HEK293 (cell line): ENCODE measurements around the gene TMEM273.

Experiments used
- CTCF ChIA-PET: fragments of 350-600 bp; formaldehyde crosslinking; extraction: SDS; loops from one replicate; lab custom pipeline; 2021; ENCODE audit warnings: antibody characterized with exemption; lab: Yijun Ruan, JAX
- POLR2A ChIA-PET: fragments of 300-600 bp; formaldehyde crosslinking; extraction: SDS; loops from one replicate; lab custom pipeline; 2020; ENCODE audit warnings: antibody characterized with exemption, inconsistent platforms; lab: Yijun Ruan, JAX
- H3K27ac ChIP-seq: fragments of 200-500 bp; sonication (Bioruptor generic); 2 replicates; pipeline ENCODE4 v1.5.1; 2014; ENCODE audit warnings: low read depth, low read length, control low read depth, inconsistent platforms; ENCODE audit errors: extremely low read depth
- H3K36me3 ChIP-seq, 2 experiments: fragments of 200-500 bp in 1 of 2; sonication (Bioruptor generic) in 1 of 2; 1 replicate in 1 of 2; 2 replicates in 1 of 2; pipeline ENCODE4 v1.5.1; 2014 to 2017; ENCODE audit warnings: inconsistent platforms in 2 of 2, low read length in 2 of 2; ENCODE audit not compliant: control insufficient read depth in 2 of 2, insufficient read depth in 1 of 2
- H3K4me1 ChIP-seq: fragments of 200-500 bp; sonication (Bioruptor generic); 2 replicates; pipeline ENCODE4 v1.5.1; 2014; ENCODE audit warnings: mild to moderate bottlenecking, low read length, inconsistent platforms; ENCODE audit not compliant: control insufficient read depth, insufficient read depth
- H3K4me3 ChIP-seq: 2 replicates; pipeline ENCODE4 v1.5.1; 2011; ENCODE audit warnings: low read depth, mild to moderate bottlenecking, control low read depth, low read length, moderate library complexity
- H3K9me3 ChIP-seq: fragments of 200-500 bp; sonication (Bioruptor generic); 2 replicates; pipeline ENCODE4 v1.5.1; 2014; ENCODE audit warnings: low read depth, low read length, inconsistent platforms; ENCODE audit not compliant: control insufficient read depth, insufficient read depth
- FEZF1 ChIP-seq: fragments of 450-650 bp; formaldehyde crosslinking; IDR thresholded peaks from 2 replicates; pipeline ENCODE4 v1.5.1; 2016; ENCODE audit warnings: missing biosample characterization, missing genetic modification characterization
- GLI4 ChIP-seq: fragments of 450-650 bp; formaldehyde crosslinking; IDR thresholded peaks from 2 replicates; pipeline ENCODE4 v1.5.1; 2016; ENCODE audit warnings: missing biosample characterization, missing genetic modification characterization
- GLIS1 ChIP-seq: fragments of 450-650 bp; formaldehyde crosslinking; IDR thresholded peaks from 2 replicates; pipeline ENCODE4 v1.5.1; 2016; ENCODE audit warnings: missing biosample characterization, missing genetic modification characterization
- KLF16 ChIP-seq: fragments of 450-650 bp; formaldehyde crosslinking; IDR thresholded peaks from 2 replicates; pipeline ENCODE4 v1.5.1; 2017; ENCODE audit warnings: missing biosample characterization, missing genetic modification characterization
- KLF7 ChIP-seq: fragments of 450-650 bp; formaldehyde crosslinking; IDR thresholded peaks from 2 replicates; pipeline ENCODE4 v1.5.1; 2016; ENCODE audit warnings: missing biosample characterization, missing genetic modification characterization, borderline replicate concordance
- PRDM1 ChIP-seq: fragments of 450-650 bp; formaldehyde crosslinking; IDR thresholded peaks from 2 replicates; pipeline ENCODE4; 2016; ENCODE audit warnings: missing biosample characterization, missing genetic modification characterization
- PRDM6 ChIP-seq: fragments of 450-650 bp; formaldehyde crosslinking; IDR thresholded peaks from 2 replicates; pipeline ENCODE4 v1.5.1; 2017; ENCODE audit warnings: missing biosample characterization, missing genetic modification characterization
- SETDB1 ChIP-seq: IDR thresholded peaks from one replicate; pipeline ENCODE4 v1.6.1; 2017; ENCODE audit warnings: mild to moderate bottlenecking, low read length, moderate library complexity, mixed read lengths; ENCODE audit not compliant: insufficient read length
- SP3 ChIP-seq: fragments of 450-650 bp; formaldehyde crosslinking; IDR thresholded peaks from 2 replicates; pipeline ENCODE4 v1.5.1; 2016; ENCODE audit warnings: missing biosample characterization, missing genetic modification characterization
- TRIM28 ChIP-seq: IDR thresholded peaks from 2 replicates; pipeline ENCODE4 v1.6.1; 2011; ENCODE audit warnings: low read length, control low read depth, borderline replicate concordance
- YY1 ChIP-seq: fragments of 450-650 bp; formaldehyde crosslinking; IDR thresholded peaks from 2 replicates; pipeline ENCODE4 v1.5.1; 2018; ENCODE audit warnings: missing biosample characterization, missing genetic modification characterization
- ZBTB17 ChIP-seq: fragments of 450-650 bp; formaldehyde crosslinking; IDR thresholded peaks from 2 replicates; pipeline ENCODE4 v1.5.1; 2016; ENCODE audit warnings: missing biosample characterization, missing genetic modification characterization
- ZBTB6 ChIP-seq: fragments of 450-650 bp; formaldehyde crosslinking; IDR thresholded peaks from 2 replicates; pipeline ENCODE4 v1.5.1; 2017; ENCODE audit warnings: missing biosample characterization, missing genetic modification characterization
- ZIC2 ChIP-seq: fragments of 450-650 bp; formaldehyde crosslinking; IDR thresholded peaks from 2 replicates; pipeline ENCODE4 v1.5.1; 2016; ENCODE audit warnings: missing biosample characterization, missing genetic modification characterization
- ZNF112 ChIP-seq: fragments of 450-650 bp; formaldehyde crosslinking; IDR thresholded peaks from 2 replicates; pipeline ENCODE4 v1.5.0; 2017; ENCODE audit warnings: missing biosample characterization, missing genetic modification characterization
- ZNF335 ChIP-seq: fragments of 450-650 bp; formaldehyde crosslinking; conservative IDR thresholded peaks from 2 replicates; pipeline ENCODE4 v1.5.1; 2016; ENCODE audit warnings: missing biosample characterization, missing genetic modification characterization
- ZNF362 ChIP-seq: fragments of 450-650 bp; formaldehyde crosslinking; IDR thresholded peaks from 2 replicates; pipeline ENCODE4 v1.5.1; 2016; ENCODE audit warnings: missing biosample characterization, missing genetic modification characterization
- ZNF426 ChIP-seq: fragments of 450-650 bp; formaldehyde crosslinking; IDR thresholded peaks from 2 replicates; pipeline ENCODE4 v1.5.1; 2017; ENCODE audit warnings: missing biosample characterization, missing genetic modification characterization, mild to moderate bottlenecking, inconsistent platforms, moderate library complexity
- ZNF449 ChIP-seq: fragments of 450-650 bp; formaldehyde crosslinking; IDR thresholded peaks from 2 replicates; pipeline ENCODE4 v1.5.1; 2017; ENCODE audit warnings: missing biosample characterization, mild to moderate bottlenecking, missing genetic modification characterization, moderate library complexity
- ZNF473 ChIP-seq: fragments of 450-650 bp; formaldehyde crosslinking; IDR thresholded peaks from 2 replicates; pipeline ENCODE4 v1.5.1; 2017; ENCODE audit warnings: missing biosample characterization, missing genetic modification characterization
- ZNF555 ChIP-seq: fragments of 450-650 bp; formaldehyde crosslinking; conservative IDR thresholded peaks from 2 replicates; pipeline ENCODE4 v1.5.1; 2017; ENCODE audit warnings: missing biosample characterization, mild to moderate bottlenecking, missing genetic modification characterization, inconsistent platforms
- ZNF585B ChIP-seq: fragments of 450-650 bp; formaldehyde crosslinking; IDR thresholded peaks from 2 replicates; pipeline ENCODE4 v1.5.1; 2016; ENCODE audit warnings: missing biosample characterization, missing genetic modification characterization
- ZNF660 ChIP-seq: fragments of 450-650 bp; IDR thresholded peaks from 2 replicates; pipeline ENCODE4 v1.5.1; 2018; ENCODE audit warnings: missing biosample characterization, mild to moderate bottlenecking, missing genetic modification characterization
- ZSCAN18 ChIP-seq: fragments of 450-650 bp; formaldehyde crosslinking; IDR thresholded peaks from 2 replicates; pipeline ENCODE4 v1.5.1; 2016; ENCODE audit warnings: missing biosample characterization, missing genetic modification characterization

The TMEM273 gene

GRCh38 chr10:49115015-49115795 is 73.0 kb downstream of the TMEM273 start, which contains the start of gene VSTM4 (continued):
- TF ChIP-seq ZNF449 (tag by site-specific recombination) (no peak), ZSCAN18 (no peak), ZNF112 (tag by site-specific recombination) (no peak), GLIS1 (peak; percentile 65), SP3 (no peak), ZNF335 (tag by site-specific recombination) (peak; percentile 78), KLF16 (tag by site-specific recombination) (no peak), ZNF555 (tag by site-specific recombination) (no peak), ZNF585B (tag by site-specific recombination) (no peak), SETDB1 (no peak), FEZF1 (tag by site-specific recombination) (no peak), YY1 (tag by site-specific recombination) (no peak), ZNF660 (tag by site-specific recombination) (no peak), ZBTB17 (tag by site-specific recombination) (peak; percentile 23; the same call in 1 of the 2 replicates), KLF7 (tag by site-specific recombination) (no peak), ZNF362 (tag by site-specific recombination) (no peak), ZIC2 (tag by site-specific recombination) (0 out of 2 replicates have a peak, but pooled peaks have one; percentile 25), ZNF473 (tag by site-specific recombination) (no peak), PRDM6 (tag by site-specific recombination) (no peak), PRDM1 (tag by site-specific recombination) (peak; percentile 4; the same call in 1 of the 2 replicates), ZBTB6 (peak; percentile 64)

- ChIA-PET CTCF (no interaction called here), POLR2A (no interaction called here)
- TF ChIP-seq PRDM1 (tag by site-specific recombination) (peak; percentile 64; the same call in 1 of the 2 replicates), GLI4 (no peak), TRIM28 (no peak), ZNF426 (no peak)
Observed at GRCh38 chr10:49114718-49115014, 73.5 kb downstream of the TMEM273 start.

More at GRCh38 chr10:49114718-49115014, 73.5 kb downstream of the TMEM273 start:
- Histone ChIP-seq H3K4me1 (no peaks in the 10 kb centered on the region; the same call in 1 of the 2 replicates), H3K9me3 (no peaks in the 10 kb centered on the region), H3K4me3 (peak overlapping the region; percentile 47), H3K36me3 (no peaks in the 10 kb centered on the region), H3K27ac (no peak overlapping the region)
